Smooth muscle cell (in vitro differentiated cells): ENCODE measurements around the gene ADAMTS6. TPM values are rescaled to one million over a fixed set of nuclear protein-coding genes. Genes with fewer than 3 reads are reported as not detected.
A peak's percentile ranks its signal among the peaks of the same experiment; 100 is the strongest.

Experiments used
- DNase-seq: peaks from one replicate; lab custom pipeline; 2025; ENCODE audit not compliant: unreplicated experiment; lab: John Stamatoyannopoulos, UW
- H2AFZ ChIP-seq: fragments of 200-600 bp; sonication (generic); 2 replicates; pipeline ENCODE4 v1.6.0; 2016; ENCODE audit warnings: antibody characterized with exemption, low read depth, mild to moderate bottlenecking
- H3F3A ChIP-seq: fragments of 200-600 bp; sonication (generic); 2 replicates; pipeline ENCODE4 v1.6.0; 2017; ENCODE audit warnings: antibody characterized with exemption, low read depth
- H3K27ac ChIP-seq: fragments of 200-600 bp; sonication (generic); 2 replicates; pipeline ENCODE4 v1.5.1; 2016; ENCODE audit warnings: low read depth, mild to moderate bottlenecking
- H3K27me3 ChIP-seq: fragments of 200-600 bp; sonication (generic); 2 replicates; pipeline ENCODE4 v1.6.1; 2016; ENCODE audit warnings: low read depth, mild to moderate bottlenecking
- H3K36me3 ChIP-seq: fragments of 200-600 bp; sonication (generic); 2 replicates; pipeline ENCODE4 v1.5.1; 2016; ENCODE audit warnings: low read depth
- H3K4me1 ChIP-seq: fragments of 200-600 bp; sonication (generic); 2 replicates; pipeline ENCODE4 v1.5.1; 2016; ENCODE audit warnings: low read depth
- H3K4me2 ChIP-seq: fragments of 200-600 bp; sonication (generic); 2 replicates; pipeline ENCODE4 v1.6.0; 2016; ENCODE audit warnings: mild to moderate bottlenecking
- H3K4me3 ChIP-seq: fragments of 200-600 bp; sonication (generic); 2 replicates; pipeline ENCODE4 v1.5.1; 2016; ENCODE audit warnings: mild to moderate bottlenecking
- H3K79me2 ChIP-seq: fragments of 200-600 bp; sonication (generic); 2 replicates; pipeline ENCODE4 v1.6.0; 2016; ENCODE audit warnings: low read depth, mild to moderate bottlenecking
- H3K9ac ChIP-seq: fragments of 200-600 bp; sonication (generic); 2 replicates; pipeline ENCODE4 v1.6.0; 2016; ENCODE audit warnings: low read depth
- H3K9me3 ChIP-seq: fragments of 200-600 bp; sonication (generic); replicated peaks from 2 replicates; pipeline ENCODE4 v1.5.1; 2016; ENCODE audit warnings: low read depth
- H4K20me1 ChIP-seq: fragments of 200-600 bp; sonication (generic); 2 replicates; pipeline ENCODE4 v1.6.0; 2016; ENCODE audit warnings: low read depth
- CTCF ChIP-seq: fragments of 200-600 bp; sonication (generic); IDR thresholded peaks from 2 replicates; pipeline ENCODE4 v1.5.1; 2017; ENCODE audit warnings: borderline replicate concordance, mild to moderate bottlenecking, antibody characterized with exemption; ENCODE audit not compliant: insufficient read depth, poor library complexity, severe bottlenecking
- WGBS: methylation state at CpG from one replicate; pipeline ENCODE4 v1.1.7; 2016; ENCODE audit warnings: low lambda C conversion rate; 5-methylcytosine and 5-hydroxymethylcytosine counted together
- polyA plus RNA-seq: library from polyadenylated mRNA; unstranded; fragments of >200 nt; fragmentation: Nextera tagmentation; extraction: Ambion mirVana; gene quantifications from 2 replicates; pipeline ENCODE4 v1.2.1, GENCODE V29; 2016
- total RNA-seq: library from RNA; depleted of rRNA; stranded (reverse); fragments of >200 nt; gene quantifications from 2 replicates; pipeline ENCODE4 v1.2.3, GENCODE V29; 2014

ADAMTS6 gene
- total and polyA plus RNA-seq, 2 experiments from 2014 or later = 5.9 to 111 TPM

GRCh38 chr5:65512170-65512937, 30.6 kb upstream of the ADAMTS6 start:
- Histone ChIP-seq H3K27me3 (no peaks in the 10 kb centered on the region), H3K4me3 (no peak overlapping the region), H4K20me1 (no peaks in the 10 kb centered on the region), H3K9ac (no peak overlapping the region), H3F3A (no peaks in the 10 kb centered on the region), H3K4me2 (no peak overlapping the region), H2AFZ (no peak overlapping the region), H3K9me3 (no peaks in the 10 kb centered on the region), H3K36me3 (no peaks in the 10 kb centered on the region), H3K4me1 (no peaks in the 10 kb centered on the region), H3K79me2 (no peaks in the 10 kb centered on the region), H3K27ac (no peak overlapping the region)
- WGBS = 80% methylated on average over 6 of the region's 6 CpGs
- DNase-seq = no peak
- TF ChIP-seq CTCF = no peak

- 90% methylated on average over 2 of the region's 2 CpGs for WGBS
- Histone ChIP-seq H4K20me1 (no peaks in the 10 kb centered on the region), H3K36me3 (no peaks in the 10 kb centered on the region), H3K79me2 (no peaks in the 10 kb centered on the region), H3K27ac (no peak overlapping the region), H2AFZ (no peak overlapping the region), H3F3A (no peaks in the 10 kb centered on the region), H3K4me3 (no peak overlapping the region), H3K4me1 (no peaks in the 10 kb centered on the region), H3K9ac (no peak overlapping the region), H3K4me2 (no peak overlapping the region), H3K9me3 (no peaks in the 10 kb centered on the region), H3K27me3 (no peaks in the 10 kb centered on the region)
- no peak for DNase-seq
- no peak for TF ChIP-seq CTCF
Observed at GRCh38 chr5:65508978-65509377, 27.3 kb upstream of the ADAMTS6 start.

- Histone ChIP-seq H3K4me3 (no peak overlapping the region), H3K27ac (no peak overlapping the region)
- 91% methylated on average over 3 of the region's 3 CpGs for WGBS
Observed at GRCh38 chr5:65506961-65507360, 25.2 kb upstream of the ADAMTS6 start.

More at GRCh38 chr5:65506961-65507360, 25.2 kb upstream of the ADAMTS6 start:
- no peaks in the 10 kb centered on the region for H3K36me3 ChIP-seq
- H3K9ac ChIP-seq = no peak overlapping the region
- H3K9me3 ChIP-seq = no peaks in the 10 kb centered on the region
- no peaks in the 10 kb centered on the region for H3K4me1 ChIP-seq
- H4K20me1 ChIP-seq = no peaks in the 10 kb centered on the region
- H3K4me2 ChIP-seq = peak overlapping the region; percentile 36
- DNase-seq = no peak
- no peak overlapping the region for H2AFZ ChIP-seq
- no peak for TF ChIP-seq CTCF
- H3K27me3 ChIP-seq = no peaks in the 10 kb centered on the region
- H3F3A ChIP-seq = no peaks in the 10 kb centered on the region
- H3K79me2 ChIP-seq = no peaks in the 10 kb centered on the region
